Stimulated activated CD4-positive, alpha-beta T cell treated with anti-CD3 and anti-CD28 coated beads, Interleukin-1b, Interleukin-23, amount 100 ng/mL, for 24 hours (primary cell): ENCODE measurements around the gene CSN2.

Experiments
- DNase-seq, 4 experiments: peaks; one replicate each; pipeline ENCODE4 v3.0.0-alpha.2; 2020; ENCODE audit warnings: low read depth in 4 of 4, low spot score in 1 of 4

CSN2 gene

DNA sequence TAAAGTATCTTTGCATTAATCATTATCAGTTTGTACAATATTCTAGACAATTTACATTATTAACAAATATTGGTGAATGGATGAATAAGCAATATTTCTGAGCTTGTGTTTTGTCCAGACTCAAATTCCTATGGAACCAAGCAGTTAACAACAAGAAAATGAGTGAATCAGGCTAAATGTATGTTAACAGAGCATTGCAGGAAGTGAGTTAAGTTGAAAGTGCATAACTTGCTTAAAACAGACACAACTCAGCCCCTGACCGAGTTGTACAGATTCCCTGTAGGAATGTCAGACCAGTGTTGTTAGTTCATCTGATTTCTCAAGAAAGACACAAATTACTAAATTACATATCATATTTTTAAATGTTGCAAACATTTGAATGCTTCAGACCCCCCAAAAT is 58.4 kb downstream of the CSN2 start:
- DNase-seq = no peak
